ENCODE results near the gene PNMT.

DNA sequence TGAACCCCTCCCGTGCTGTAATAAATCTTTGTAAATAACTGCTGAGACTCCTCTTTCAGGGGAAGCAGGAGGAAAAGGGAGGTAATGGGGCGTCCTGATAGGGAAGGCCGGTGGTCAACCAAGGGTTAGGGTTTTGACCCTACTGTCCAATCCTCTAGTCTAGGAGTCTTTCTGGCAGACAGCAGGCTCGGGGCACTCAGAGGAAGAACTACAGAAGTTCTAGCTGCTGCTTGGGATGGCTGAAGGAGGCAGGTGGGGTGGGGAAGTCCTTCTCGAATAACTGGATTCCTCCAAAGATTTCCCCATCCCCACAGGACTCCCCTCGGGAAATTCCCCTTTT is 31.7 kb upstream of the PNMT start:
- TF ChIP-seq, protein P1, sequence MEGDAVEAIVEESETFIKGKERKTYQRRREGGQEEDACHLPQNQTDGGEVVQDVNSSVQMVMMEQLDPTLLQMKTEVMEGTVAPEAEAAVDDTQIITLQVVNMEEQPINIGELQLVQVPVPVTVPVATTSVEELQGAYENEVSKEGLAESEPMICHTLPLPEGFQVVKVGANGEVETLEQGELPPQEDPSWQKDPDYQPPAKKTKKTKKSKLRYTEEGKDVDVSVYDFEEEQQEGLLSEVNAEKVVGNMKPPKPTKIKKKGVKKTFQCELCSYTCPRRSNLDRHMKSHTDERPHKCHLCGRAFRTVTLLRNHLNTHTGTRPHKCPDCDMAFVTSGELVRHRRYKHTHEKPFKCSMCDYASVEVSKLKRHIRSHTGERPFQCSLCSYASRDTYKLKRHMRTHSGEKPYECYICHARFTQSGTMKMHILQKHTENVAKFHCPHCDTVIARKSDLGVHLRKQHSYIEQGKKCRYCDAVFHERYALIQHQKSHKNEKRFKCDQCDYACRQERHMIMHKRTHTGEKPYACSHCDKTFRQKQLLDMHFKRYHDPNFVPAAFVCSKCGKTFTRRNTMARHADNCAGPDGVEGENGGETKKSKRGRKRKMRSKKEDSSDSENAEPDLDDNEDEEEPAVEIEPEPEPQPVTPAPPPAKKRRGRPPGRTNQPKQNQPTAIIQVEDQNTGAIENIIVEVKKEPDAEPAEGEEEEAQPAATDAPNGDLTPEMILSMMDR (IDR thresholded peaks at IDR 0.05) = no peak
- TF ChIP-seq EZH2 (IDR thresholded peaks at IDR 0.05; ENCODE audit: borderline replicate concordance, insufficient read depth, low read depth, low read length, poor library complexity, severe bottlenecking) = no peak
